ENCODE measurements around the gene CYLD.
A peak's percentile ranks its signal among the peaks of the same experiment; 100 is the strongest.

DNA sequence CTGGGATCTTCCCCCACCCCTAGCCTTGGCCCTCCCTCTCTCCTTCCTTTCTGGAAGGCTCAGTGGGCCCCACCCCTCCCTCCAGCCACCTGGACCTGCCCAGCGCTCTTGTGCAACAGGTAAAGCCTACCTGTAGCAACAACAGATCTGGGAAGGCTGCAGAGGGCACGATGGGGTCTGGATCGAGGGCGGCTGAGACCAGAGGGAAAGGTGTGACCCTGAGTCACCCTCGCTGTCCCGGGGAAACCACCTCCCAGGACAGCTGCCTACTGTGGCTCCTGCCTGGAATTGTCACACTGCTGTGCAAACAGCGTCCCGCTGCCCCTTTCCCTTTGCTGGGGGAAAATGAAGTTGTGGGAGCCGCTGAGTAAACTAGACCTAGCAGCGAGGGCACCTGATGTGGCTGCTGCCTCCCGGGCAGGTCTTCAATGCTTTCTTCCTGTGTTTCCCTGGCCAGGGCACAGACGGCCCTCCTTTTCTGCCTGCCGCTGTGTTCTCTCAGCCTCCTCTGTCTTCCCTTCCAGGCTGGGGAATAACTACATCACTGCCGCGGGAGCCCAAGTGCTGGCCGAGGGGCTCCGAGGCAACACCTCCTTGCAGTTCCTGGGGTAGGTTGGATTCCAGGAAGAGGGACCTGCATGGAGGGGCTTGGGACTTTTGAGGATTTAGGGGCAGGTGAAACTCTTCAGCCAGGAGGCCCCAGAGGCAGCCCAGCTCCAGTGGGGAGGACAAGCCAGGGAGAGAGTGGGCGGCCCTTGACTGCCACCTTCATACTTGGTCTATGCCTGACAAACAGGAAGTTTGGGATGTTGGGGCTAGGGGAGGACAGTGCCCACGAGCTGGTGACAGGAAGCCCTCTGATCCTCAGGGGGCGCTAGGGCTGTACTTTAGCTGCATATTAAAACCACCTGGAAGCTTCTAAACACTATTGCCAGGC is 22.2 kb upstream of the CYLD start:
- TF ChIP-seq, protein P1, sequence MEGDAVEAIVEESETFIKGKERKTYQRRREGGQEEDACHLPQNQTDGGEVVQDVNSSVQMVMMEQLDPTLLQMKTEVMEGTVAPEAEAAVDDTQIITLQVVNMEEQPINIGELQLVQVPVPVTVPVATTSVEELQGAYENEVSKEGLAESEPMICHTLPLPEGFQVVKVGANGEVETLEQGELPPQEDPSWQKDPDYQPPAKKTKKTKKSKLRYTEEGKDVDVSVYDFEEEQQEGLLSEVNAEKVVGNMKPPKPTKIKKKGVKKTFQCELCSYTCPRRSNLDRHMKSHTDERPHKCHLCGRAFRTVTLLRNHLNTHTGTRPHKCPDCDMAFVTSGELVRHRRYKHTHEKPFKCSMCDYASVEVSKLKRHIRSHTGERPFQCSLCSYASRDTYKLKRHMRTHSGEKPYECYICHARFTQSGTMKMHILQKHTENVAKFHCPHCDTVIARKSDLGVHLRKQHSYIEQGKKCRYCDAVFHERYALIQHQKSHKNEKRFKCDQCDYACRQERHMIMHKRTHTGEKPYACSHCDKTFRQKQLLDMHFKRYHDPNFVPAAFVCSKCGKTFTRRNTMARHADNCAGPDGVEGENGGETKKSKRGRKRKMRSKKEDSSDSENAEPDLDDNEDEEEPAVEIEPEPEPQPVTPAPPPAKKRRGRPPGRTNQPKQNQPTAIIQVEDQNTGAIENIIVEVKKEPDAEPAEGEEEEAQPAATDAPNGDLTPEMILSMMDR (conservative IDR thresholded peaks at IDR 0.05; ENCODE audit: low read length) = peak; percentile 26; the same call in 1 of the 2 replicates
- TF ChIP-seq EZH2phosphoT487 (IDR thresholded peaks at IDR 0.05; ENCODE audit: borderline replicate concordance, low read depth, low read length) = no peak
